Natural killer cell (primary cell): Measurements from ENCODE around the gene GPC5. TPM values are rescaled to one million over a fixed set of nuclear protein-coding genes. Genes with fewer than 3 reads are reported as not detected.
A peak's percentile ranks its signal among the peaks of the same experiment; 100 is the strongest.

Experiments
- ATAC-seq, 3 donors: fragments of 150-1000 bp in 2 of 3; fragments of 200-7000 bp in 1 of 3; cut with Tn5 transposase; 1 replicate in 1 of 3; 2 replicates in 2 of 3; pipeline ENCODE4 v1.10.0; 2021; ENCODE audit warnings: mild to moderate bottlenecking in 2 of 3, moderate library complexity in 2 of 3
- DNase-seq, 2 donors: peaks; one replicate each; pipeline versions ENCODE4 v3.0.0 to v3.0.0-alpha.2; 2013 to 2021; ENCODE audit warnings: mixed read lengths in 1 of 2
- H3K27ac ChIP-seq: one replicate; pipeline ENCODE4 v1.5.1; 2013; ENCODE audit warnings: mild to moderate bottlenecking, low read length
- H3K27me3 ChIP-seq: one replicate; pipeline ENCODE4 v1.6.1; 2013; ENCODE audit warnings: low read length; ENCODE audit not compliant: control insufficient read depth, insufficient read depth
- H3K36me3 ChIP-seq: one replicate; pipeline ENCODE4 v1.6.1; 2013; ENCODE audit warnings: low read length; ENCODE audit not compliant: control insufficient read depth, insufficient read depth
- H3K4me1 ChIP-seq: one replicate; pipeline ENCODE4 v1.6.1; 2013; ENCODE audit warnings: low read length; ENCODE audit not compliant: control insufficient read depth, insufficient read depth
- H3K4me3 ChIP-seq: one replicate; pipeline ENCODE4 v1.5.1; 2013; ENCODE audit warnings: low read length
- H3K9me3 ChIP-seq: one replicate; pipeline ENCODE4 v1.6.1; 2013; ENCODE audit warnings: low read length; ENCODE audit not compliant: control insufficient read depth, insufficient read depth
- H3K27ac Mint-ChIP-seq, 2 donors: one replicate each; pipeline ENCODE4 v1.8.0; 2022; ENCODE audit warnings: mild to moderate bottlenecking in 2 of 2, mixed read lengths in 2 of 2, moderate library complexity in 1 of 2
- H3K27me3 Mint-ChIP-seq, 2 donors: one replicate each; pipeline ENCODE4 v1.8.0; 2022; ENCODE audit warnings: low read depth in 2 of 2, mixed read lengths in 2 of 2
- H3K36me3 Mint-ChIP-seq: one replicate; pipeline ENCODE4 v1.8.0; 2022; ENCODE audit warnings: mixed read lengths
- H3K4me1 Mint-ChIP-seq, 2 donors: one replicate each; pipeline ENCODE4 v1.8.0; 2022; ENCODE audit warnings: mixed read lengths in 2 of 2
- H3K4me3 Mint-ChIP-seq: one replicate; pipeline ENCODE4 v1.8.0; 2022; ENCODE audit warnings: mild to moderate bottlenecking, moderate library complexity, mixed read lengths
- H3K9me3 Mint-ChIP-seq, 2 donors: one replicate each; pipeline ENCODE4 v1.8.0; 2022; ENCODE audit warnings: mixed read lengths in 2 of 2
- WGBS: methylation state at CpG from one replicate; pipeline ENCODE4 v1.1.7; 2013; ENCODE audit warnings: missing lambda C conversion rate; ENCODE audit not compliant: insufficient coverage; 5-methylcytosine and 5-hydroxymethylcytosine counted together
- intact Hi-C: fragments of 100-400 bp; cut with micrococcal nuclease; formaldehyde crosslinking; loops from one replicate; pipeline ENCODE4 v1.14.2; 2022
- total RNA-seq, 4 donors: library from RNA; stranded (reverse); fragments of 120-200 nt in 1 of 4; gene quantifications; one replicate each; pipeline versions ENCODE4 v1.2.3 to v1.2.4, GENCODE V29; 2013 to 2022
- TF ChIP-seq, protein P1 (sequence below): fragments of 200-600 bp; IDR thresholded peaks from one replicate; pipeline ENCODE4 v1.8.0; 2022; ENCODE audit warnings: antibody characterized with exemption

The GPC5 gene
- total RNA-seq, 3 donors from 2014 or later (not counting 1 experiment from before 2014, with no cell fraction given) = not detected

DNA sequence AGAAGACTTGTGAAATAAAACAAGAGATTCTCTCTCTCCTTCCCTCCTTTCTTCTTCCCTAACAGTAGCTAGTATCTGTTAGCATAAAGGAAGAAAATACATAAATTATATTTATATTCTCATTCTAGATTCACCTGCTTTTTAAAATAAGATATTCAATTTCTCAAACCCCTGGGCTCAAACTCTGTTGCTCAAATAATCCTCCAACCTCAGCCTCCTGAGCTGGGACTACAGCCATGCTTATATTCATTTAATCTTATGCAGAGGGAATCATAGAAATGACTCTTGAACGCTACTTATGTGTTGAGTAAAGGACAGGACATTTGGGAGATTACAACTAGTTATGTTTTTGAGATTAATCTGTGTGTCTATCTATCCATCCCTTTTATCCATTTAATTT is 56.2 kb downstream of the GPC5 start:
- Mint-ChIP-seq H3K4me1 (no peaks in the 10 kb centered on the region), H3K4me3 (no peak overlapping the region), H3K36me3 (no peaks in the 10 kb centered on the region), H3K9me3 (peaks cover 0 to 3% of the 10 kb centered on the region in 2 donors), H3K27ac (no peak overlapping the region), H3K27me3 (peaks cover 0 to 3% of the 10 kb centered on the region in 2 donors)
- intact Hi-C loops = no loop called here
- no peak for ATAC-seq
- no peak overlapping the region for H3K27ac ChIP-seq
- no peaks in the 10 kb centered on the region for H3K4me1 ChIP-seq
- no peaks in the 10 kb centered on the region for H3K9me3 ChIP-seq
- H3K4me3 ChIP-seq = no peak overlapping the region
- TF ChIP-seq, protein P1, sequence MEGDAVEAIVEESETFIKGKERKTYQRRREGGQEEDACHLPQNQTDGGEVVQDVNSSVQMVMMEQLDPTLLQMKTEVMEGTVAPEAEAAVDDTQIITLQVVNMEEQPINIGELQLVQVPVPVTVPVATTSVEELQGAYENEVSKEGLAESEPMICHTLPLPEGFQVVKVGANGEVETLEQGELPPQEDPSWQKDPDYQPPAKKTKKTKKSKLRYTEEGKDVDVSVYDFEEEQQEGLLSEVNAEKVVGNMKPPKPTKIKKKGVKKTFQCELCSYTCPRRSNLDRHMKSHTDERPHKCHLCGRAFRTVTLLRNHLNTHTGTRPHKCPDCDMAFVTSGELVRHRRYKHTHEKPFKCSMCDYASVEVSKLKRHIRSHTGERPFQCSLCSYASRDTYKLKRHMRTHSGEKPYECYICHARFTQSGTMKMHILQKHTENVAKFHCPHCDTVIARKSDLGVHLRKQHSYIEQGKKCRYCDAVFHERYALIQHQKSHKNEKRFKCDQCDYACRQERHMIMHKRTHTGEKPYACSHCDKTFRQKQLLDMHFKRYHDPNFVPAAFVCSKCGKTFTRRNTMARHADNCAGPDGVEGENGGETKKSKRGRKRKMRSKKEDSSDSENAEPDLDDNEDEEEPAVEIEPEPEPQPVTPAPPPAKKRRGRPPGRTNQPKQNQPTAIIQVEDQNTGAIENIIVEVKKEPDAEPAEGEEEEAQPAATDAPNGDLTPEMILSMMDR = no peak
- DNase-seq = no peak
- WGBS = no CpG with 5 or more reads among the region's 1 CpG
- H3K36me3 ChIP-seq = no peaks in the 10 kb centered on the region
- no peaks in the 10 kb centered on the region for H3K27me3 ChIP-seq

DNA sequence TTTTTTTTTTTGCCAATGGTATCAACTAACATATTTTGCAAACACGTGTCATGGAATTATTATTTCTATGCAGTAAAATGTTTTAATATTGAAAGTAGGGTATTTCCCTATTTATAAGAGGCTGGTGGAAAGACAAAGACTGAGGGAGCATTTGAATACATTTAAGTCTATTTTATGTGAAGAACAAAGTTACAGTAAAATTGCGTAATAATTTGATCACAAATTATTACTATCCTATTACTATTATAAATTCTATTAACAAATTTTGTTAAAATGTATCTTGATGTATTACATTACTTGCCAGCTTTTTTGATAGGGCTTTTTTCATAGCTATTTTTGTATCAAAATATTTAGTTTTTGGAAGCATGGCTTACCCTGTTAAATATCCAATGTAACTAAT is 58.4 kb downstream of the GPC5 start:
- Histone ChIP-seq H3K27me3 (no peaks in the 10 kb centered on the region), H3K4me3 (no peak overlapping the region), H3K9me3 (no peaks in the 10 kb centered on the region), H3K36me3 (no peaks in the 10 kb centered on the region), H3K4me1 (no peaks in the 10 kb centered on the region), H3K27ac (no peak overlapping the region)
- Mint-ChIP-seq H3K27ac (no peak overlapping the region), H3K9me3 (peaks cover 0 to 3% of the 10 kb centered on the region in 2 donors), H3K4me1 (no peaks in the 10 kb centered on the region), H3K36me3 (no peaks in the 10 kb centered on the region), H3K27me3 (peaks cover 0 to 3% of the 10 kb centered on the region in 2 donors), H3K4me3 (no peak overlapping the region)
- WGBS = no CpG with 5 or more reads among the region's 2 CpGs
- DNase-seq (no peak), ATAC-seq (no peak)
- intact Hi-C loops = no loop called here
- TF ChIP-seq, protein P1 = no peak

DNA sequence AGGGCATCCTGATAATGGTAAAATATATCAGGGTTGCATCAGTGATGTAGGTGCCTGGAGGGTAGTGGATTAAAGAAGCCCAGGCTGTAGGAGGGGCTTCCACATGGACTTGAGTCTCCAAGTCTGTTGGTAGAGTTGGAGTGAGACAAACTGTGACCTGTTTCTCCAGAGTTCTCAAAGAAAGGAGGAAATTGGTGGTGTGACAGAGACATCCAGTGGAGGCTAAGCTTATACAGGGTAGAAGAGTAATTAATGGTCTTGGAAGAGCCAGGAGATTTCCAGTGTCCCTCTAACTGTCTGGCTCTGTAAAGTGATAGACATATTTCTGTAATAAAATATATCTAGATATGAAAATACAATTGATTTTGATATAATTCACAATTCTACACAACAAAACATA is 61.1 kb downstream of the GPC5 start:
- H3K27ac ChIP-seq = no peak overlapping the region
- DNase-seq (peak in 1 of 2 donors; percentile 26), ATAC-seq (no peak)
- intact Hi-C loops = no loop called here
- Mint-ChIP-seq H3K9me3 (peaks cover 0 to 3% of the 10 kb centered on the region in 2 donors), H3K27me3 (peaks cover 0 to 3% of the 10 kb centered on the region in 2 donors), H3K36me3 (no peaks in the 10 kb centered on the region), H3K27ac (no peak overlapping the region), H3K4me1 (no peaks in the 10 kb centered on the region), H3K4me3 (no peak overlapping the region)
- H3K27me3 ChIP-seq = no peaks in the 10 kb centered on the region
- no peaks in the 10 kb centered on the region for H3K4me1 ChIP-seq
- no peak overlapping the region for H3K4me3 ChIP-seq
- TF ChIP-seq, protein P1 = no peak
- H3K9me3 ChIP-seq = no peaks in the 10 kb centered on the region
- H3K36me3 ChIP-seq = no peaks in the 10 kb centered on the region

GRCh38 chr13:91464336-91464735 is 65.9 kb downstream of the GPC5 start:
- H3K9me3 ChIP-seq = no peaks in the 10 kb centered on the region
- H3K27me3 ChIP-seq = no peaks in the 10 kb centered on the region
- H3K27ac Mint-ChIP-seq = no peak overlapping the region
- no peaks in the 10 kb centered on the region for H3K36me3 ChIP-seq
- peaks cover 3% of the 10 kb centered on the region in 2 donors for H3K9me3 Mint-ChIP-seq
- intact Hi-C loops = no loop called here
- ATAC-seq = no peak
- TF ChIP-seq, protein P1 = no peak
- no peak for DNase-seq
- H3K4me1 ChIP-seq = no peaks in the 10 kb centered on the region
- H3K4me3 Mint-ChIP-seq = no peak overlapping the region
- H3K4me3 ChIP-seq = no peak overlapping the region
- H3K4me1 Mint-ChIP-seq = no peaks in the 10 kb centered on the region
- no peaks in the 10 kb centered on the region for H3K36me3 Mint-ChIP-seq
- H3K27ac ChIP-seq = no peak overlapping the region
- no peaks in the 10 kb centered on the region for H3K27me3 Mint-ChIP-seq
- 89% methylated on average over 5 of the region's 5 CpGs for WGBS
